Measurements from ENCODE around the gene MPHOSPH10.

- TF ChIP-seq, protein P1, sequence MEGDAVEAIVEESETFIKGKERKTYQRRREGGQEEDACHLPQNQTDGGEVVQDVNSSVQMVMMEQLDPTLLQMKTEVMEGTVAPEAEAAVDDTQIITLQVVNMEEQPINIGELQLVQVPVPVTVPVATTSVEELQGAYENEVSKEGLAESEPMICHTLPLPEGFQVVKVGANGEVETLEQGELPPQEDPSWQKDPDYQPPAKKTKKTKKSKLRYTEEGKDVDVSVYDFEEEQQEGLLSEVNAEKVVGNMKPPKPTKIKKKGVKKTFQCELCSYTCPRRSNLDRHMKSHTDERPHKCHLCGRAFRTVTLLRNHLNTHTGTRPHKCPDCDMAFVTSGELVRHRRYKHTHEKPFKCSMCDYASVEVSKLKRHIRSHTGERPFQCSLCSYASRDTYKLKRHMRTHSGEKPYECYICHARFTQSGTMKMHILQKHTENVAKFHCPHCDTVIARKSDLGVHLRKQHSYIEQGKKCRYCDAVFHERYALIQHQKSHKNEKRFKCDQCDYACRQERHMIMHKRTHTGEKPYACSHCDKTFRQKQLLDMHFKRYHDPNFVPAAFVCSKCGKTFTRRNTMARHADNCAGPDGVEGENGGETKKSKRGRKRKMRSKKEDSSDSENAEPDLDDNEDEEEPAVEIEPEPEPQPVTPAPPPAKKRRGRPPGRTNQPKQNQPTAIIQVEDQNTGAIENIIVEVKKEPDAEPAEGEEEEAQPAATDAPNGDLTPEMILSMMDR (conservative IDR thresholded peaks at IDR 0.05; ENCODE audit: low read length): no peak
- TF ChIP-seq EZH2phosphoT487 (IDR thresholded peaks at IDR 0.05; ENCODE audit: borderline replicate concordance, low read depth, low read length): no peak
Measured at GRCh38 chr2:71181316-71181715, 50.9 kb downstream of the MPHOSPH10 start.
